A673 (cell line): ENCODE results near the gene SEL1L.

Experiments
- EZH2 ChIP-seq: fragments of 200-600 bp; sonication (generic); IDR thresholded peaks from 2 replicates; pipeline ENCODE4 v1.6.1; 2017; ENCODE audit warnings: borderline replicate concordance, low read depth, mild to moderate bottlenecking, mixed read lengths, antibody characterized with exemption, low read length; ENCODE audit not compliant: poor library complexity, severe bottlenecking
- TF ChIP-seq, protein P1 (sequence below): fragments of 300-800, 200-600 bp; sonication (generic); conservative IDR thresholded peaks from 2 replicates; pipeline ENCODE4 v1.5.1; 2017; ENCODE audit warnings: low read depth, mild to moderate bottlenecking, antibody characterized with exemption, low read length, moderate library complexity, mixed read lengths

- TF ChIP-seq, protein P1, sequence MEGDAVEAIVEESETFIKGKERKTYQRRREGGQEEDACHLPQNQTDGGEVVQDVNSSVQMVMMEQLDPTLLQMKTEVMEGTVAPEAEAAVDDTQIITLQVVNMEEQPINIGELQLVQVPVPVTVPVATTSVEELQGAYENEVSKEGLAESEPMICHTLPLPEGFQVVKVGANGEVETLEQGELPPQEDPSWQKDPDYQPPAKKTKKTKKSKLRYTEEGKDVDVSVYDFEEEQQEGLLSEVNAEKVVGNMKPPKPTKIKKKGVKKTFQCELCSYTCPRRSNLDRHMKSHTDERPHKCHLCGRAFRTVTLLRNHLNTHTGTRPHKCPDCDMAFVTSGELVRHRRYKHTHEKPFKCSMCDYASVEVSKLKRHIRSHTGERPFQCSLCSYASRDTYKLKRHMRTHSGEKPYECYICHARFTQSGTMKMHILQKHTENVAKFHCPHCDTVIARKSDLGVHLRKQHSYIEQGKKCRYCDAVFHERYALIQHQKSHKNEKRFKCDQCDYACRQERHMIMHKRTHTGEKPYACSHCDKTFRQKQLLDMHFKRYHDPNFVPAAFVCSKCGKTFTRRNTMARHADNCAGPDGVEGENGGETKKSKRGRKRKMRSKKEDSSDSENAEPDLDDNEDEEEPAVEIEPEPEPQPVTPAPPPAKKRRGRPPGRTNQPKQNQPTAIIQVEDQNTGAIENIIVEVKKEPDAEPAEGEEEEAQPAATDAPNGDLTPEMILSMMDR, result no peak
- no peak for TF ChIP-seq EZH2
Observed at GRCh38 chr14:81474148-81474492, 59.5 kb downstream of the SEL1L start.
